Ramos (cell line): Measurements from ENCODE around the gene GOLPH3.
"Not testable (repeated sequence)": the region's sequence is repeated elsewhere in the genome, so short reads cannot be mapped to it uniquely, and the experiment has no call there.

Experiments
- in situ Hi-C: fragments of 300-500 bp; cut with MboI; formaldehyde crosslinking; loops from one replicate; pipeline ENCODE4 v1.14.3; 2022; ENCODE audit warnings: low sequenced_read_pairs; ENCODE audit not compliant: unreplicated experiment

Gene GOLPH3

GRCh38 chr5:32174011-32174870, at the start of gene GOLPH3:
GOLPH3 (minus strand) TSS chr5:32174319; CDS start chr5:32174034, 285 bp downstream.
- in situ Hi-C loops, result no loop called here

- in situ Hi-C loops, result no loop called here
Observed at GRCh38 chr5:32222723-32223470, 48.8 kb upstream of the GOLPH3 start.

- in situ Hi-C loops, result no loop called here
Observed at GRCh38 chr5:32217886-32218396, 43.8 kb upstream of the GOLPH3 start.

GRCh38 chr5:32214344-32214743, 40.2 kb upstream of the GOLPH3 start:
- in situ Hi-C loops, result not testable (repeated sequence)

- in situ Hi-C loops, result no loop called here
Observed at GRCh38 chr5:32210151-32210550, 36.0 kb upstream of the GOLPH3 start.

GRCh38 chr5:32208837-32209236, 34.7 kb upstream of the GOLPH3 start:
- in situ Hi-C loops, result not testable (repeated sequence)

- in situ Hi-C loops, result no loop called here
Observed at GRCh38 chr5:32207355-32207634, 33.2 kb upstream of the GOLPH3 start.

- in situ Hi-C loops, result no loop called here
Observed at GRCh38 chr5:32206509-32207354, 32.6 kb upstream of the GOLPH3 start.

- in situ Hi-C loops, result no loop called here
Observed at GRCh38 chr5:32206053-32206452, 31.9 kb upstream of the GOLPH3 start.

- in situ Hi-C loops, result no loop called here
Observed at GRCh38 chr5:32202394-32202793, 28.3 kb upstream of the GOLPH3 start.

- in situ Hi-C loops, result no loop called here
Observed at GRCh38 chr5:32201122-32201753, 27.1 kb upstream of the GOLPH3 start.

GRCh38 chr5:32197032-32197431, 22.9 kb upstream of the GOLPH3 start:
- in situ Hi-C loops, result no loop called here

GRCh38 chr5:32195265-32195664, 21.1 kb upstream of the GOLPH3 start:
- in situ Hi-C loops, result no loop called here

GRCh38 chr5:32193591-32193990, 19.5 kb upstream of the GOLPH3 start:
- in situ Hi-C loops, result no loop called here

- in situ Hi-C loops, result no loop called here
Observed at GRCh38 chr5:32190095-32190494, 16.0 kb upstream of the GOLPH3 start.

GRCh38 chr5:32187675-32188074, 13.6 kb upstream of the GOLPH3 start:
- in situ Hi-C loops, result no loop called here

- in situ Hi-C loops, result no loop called here
Observed at GRCh38 chr5:32182463-32183063, 8.4 kb upstream of the GOLPH3 start.

- in situ Hi-C loops, result no loop called here
Observed at GRCh38 chr5:32173267-32174010, 680 bp downstream of the GOLPH3 start.

- in situ Hi-C loops, result no loop called here
Observed at GRCh38 chr5:32172923-32173266, 1.2 kb downstream of the GOLPH3 start.
